ENCODE data around the gene DHX30.

The DHX30 gene

GRCh38 chr3:47783673-47784072 is 19.3 kb upstream of the DHX30 start:
- Histone ChIP-seq H3K9ac (ENCODE audit: low read length) (no peak overlapping the region), H3K4me2 (ENCODE audit: low read length) (0 out of 2 replicates have a peak overlapping the region, but pooled peaks have one; percentile 86), H3K9me2 (ENCODE audit: low read depth, low read length) (no peaks in the 10 kb centered on the region), H3K27me3 (ENCODE audit: insufficient read depth, low read length) (no peaks in the 10 kb centered on the region), H3K36me3 (ENCODE audit: insufficient read depth, low read length) (peaks cover 16% of the 10 kb centered on the region), H4K20me1 (ENCODE audit: insufficient read depth, low read length) (0 out of 2 replicates have a peak, but pooled peaks cover 4% of the 10 kb centered on the region), H3K4me1 (ENCODE audit: insufficient read depth, low read length, severe bottlenecking) (peaks cover 36% of the 10 kb centered on the region), H3K9me3 (ENCODE audit: low read length) (no peaks in the 10 kb centered on the region), H3K27ac (ENCODE audit: low read depth, low read length, poor library complexity, severe bottlenecking) (peak overlapping the region; percentile 89), H3F3A (ENCODE audit: insufficient read depth, low read length) (no peaks in the 10 kb centered on the region), H3K79me2 (ENCODE audit: insufficient read depth, low read length) (peaks cover 29% of the 10 kb centered on the region), H2AFZ (ENCODE audit: low read length) (no peak overlapping the region), H3K4me3 (ENCODE audit: low read depth, low read length, poor library complexity, severe bottlenecking) (no peak overlapping the region)
- TF ChIP-seq CTCF (IDR thresholded peaks at IDR 0.05; ENCODE audit: low read length): no peak

- no peaks in the 10 kb centered on the region for H3K27me3 ChIP-seq (ENCODE audit: insufficient read depth, low read length)
- H3K79me2 ChIP-seq (ENCODE audit: insufficient read depth, low read length): no peaks in the 10 kb centered on the region
- no peak overlapping the region for H3K9ac ChIP-seq (ENCODE audit: low read length)
- no peak overlapping the region for H2AFZ ChIP-seq (ENCODE audit: low read length)
- no peaks in the 10 kb centered on the region; the same call in 1 of the 2 replicates for H3K36me3 ChIP-seq (ENCODE audit: insufficient read depth, low read length)
- no peak overlapping the region for H3K4me2 ChIP-seq (ENCODE audit: low read length)
- H3K27ac ChIP-seq (ENCODE audit: low read depth, low read length, poor library complexity, severe bottlenecking): no peak overlapping the region
- H3K4me1 ChIP-seq (ENCODE audit: insufficient read depth, low read length, severe bottlenecking): peaks cover 16% of the 10 kb centered on the region
- H3K9me3 ChIP-seq (ENCODE audit: low read length): peaks cover 4% of the 10 kb centered on the region
- no peak overlapping the region for H3K4me3 ChIP-seq (ENCODE audit: low read depth, low read length, poor library complexity, severe bottlenecking)
- no peaks in the 10 kb centered on the region for H4K20me1 ChIP-seq (ENCODE audit: insufficient read depth, low read length)
- no peaks in the 10 kb centered on the region for H3K9me2 ChIP-seq (ENCODE audit: low read depth, low read length)
- no peak for TF ChIP-seq EZH2 (IDR thresholded peaks at IDR 0.05; ENCODE audit: borderline replicate concordance, low read length)
- no peak for TF ChIP-seq CTCF (IDR thresholded peaks at IDR 0.05; ENCODE audit: low read length)
- H3F3A ChIP-seq (ENCODE audit: insufficient read depth, low read length): no peaks in the 10 kb centered on the region
Measured at GRCh38 chr3:47791193-47791855, 11.6 kb upstream of the DHX30 start.

GRCh38 chr3:47792699-47793098 is 10.2 kb upstream of the DHX30 start:
- Histone ChIP-seq H3K79me2 (ENCODE audit: insufficient read depth, low read length) (no peaks in the 10 kb centered on the region), H3K4me3 (ENCODE audit: low read depth, low read length, poor library complexity, severe bottlenecking) (no peak overlapping the region), H3K9ac (ENCODE audit: low read length) (no peak overlapping the region)

More at GRCh38 chr3:47792699-47793098, 10.2 kb upstream of the DHX30 start:
- Histone ChIP-seq H3K9me2 (ENCODE audit: low read depth, low read length) (no peaks in the 10 kb centered on the region), H2AFZ (ENCODE audit: low read length) (no peak overlapping the region), H4K20me1 (ENCODE audit: insufficient read depth, low read length) (no peaks in the 10 kb centered on the region), H3K36me3 (ENCODE audit: insufficient read depth, low read length) (no peaks in the 10 kb centered on the region; the same call in 1 of the 2 replicates), H3K27ac (ENCODE audit: low read depth, low read length, poor library complexity, severe bottlenecking) (no peak overlapping the region), H3F3A (ENCODE audit: insufficient read depth, low read length) (no peaks in the 10 kb centered on the region), H3K4me1 (ENCODE audit: insufficient read depth, low read length, severe bottlenecking) (peaks cover 24% of the 10 kb centered on the region), H3K27me3 (ENCODE audit: insufficient read depth, low read length) (no peaks in the 10 kb centered on the region), H3K4me2 (ENCODE audit: low read length) (no peak overlapping the region), H3K9me3 (ENCODE audit: low read length) (peaks cover 4% of the 10 kb centered on the region)
- no peak for TF ChIP-seq CTCF (IDR thresholded peaks at IDR 0.05; ENCODE audit: low read length)
- no peak for TF ChIP-seq EZH2 (IDR thresholded peaks at IDR 0.05; ENCODE audit: borderline replicate concordance, low read length)
